Testis (tissue), 2 donors: Measurements from ENCODE around the gene NUBP1.

Experiments
- CTCF ChIP-seq, 3 experiments: fragments of 450-650 bp in 2 of 3; fragments of 200-600 bp in 1 of 3; sonication (generic) in 1 of 3; IDR thresholded peaks; one replicate each; pipeline ENCODE4 v1.5.1; 2016 to 2019; ENCODE audit warnings: antibody characterized with exemption in 3 of 3, mild to moderate bottlenecking in 2 of 3, moderate library complexity in 1 of 3
- POLR2A ChIP-seq: fragments of 450-650 bp; IDR thresholded peaks from one replicate; pipeline ENCODE4 v1.6.1; 2017; ENCODE audit warnings: antibody characterized with exemption, mild to moderate bottlenecking, moderate library complexity

DNA sequence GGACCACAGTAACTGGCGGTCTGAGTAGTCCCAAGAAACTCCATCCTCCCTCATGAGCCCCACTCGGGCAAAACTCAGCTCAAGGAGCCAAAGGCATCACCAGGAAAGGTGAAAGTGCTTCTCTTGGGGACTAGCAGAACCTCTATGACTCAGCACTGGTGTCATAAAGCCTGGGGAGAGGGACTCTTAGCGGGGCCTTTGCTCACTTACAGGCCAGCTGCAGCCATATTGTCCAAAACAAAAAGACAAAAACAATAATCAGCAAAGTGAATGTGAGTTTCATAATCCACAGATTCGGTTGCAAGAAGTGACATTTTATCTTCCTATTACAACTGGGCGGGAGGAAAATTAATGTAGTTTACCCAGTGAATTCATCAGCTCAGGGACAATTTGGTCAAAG lies 48.8 kb upstream of the NUBP1 start, which contains the start of gene TEKT5:
- TF ChIP-seq CTCF (IDR thresholded peaks at IDR 0.05), result no peak
- no peak for TF ChIP-seq POLR2A
